NCI-H2227 (cell line): ENCODE measurements around the gene TENM4.
A peak's percentile ranks its signal among the peaks of the same experiment; 100 is the strongest.
"Not testable (repeated sequence)": the region's sequence is repeated elsewhere in the genome, so short reads cannot be mapped to it uniquely, and the experiment has no call there.

ENCODE experiments used
- DNase-seq: peaks from one replicate; lab custom pipeline; 2025; ENCODE audit not compliant: unreplicated experiment; lab: John Stamatoyannopoulos, UW

TENM4 gene

GRCh38 chr11:78830277-78830819 lies 610.5 kb downstream of the TENM4 start:
- no peak for DNase-seq

DNA sequence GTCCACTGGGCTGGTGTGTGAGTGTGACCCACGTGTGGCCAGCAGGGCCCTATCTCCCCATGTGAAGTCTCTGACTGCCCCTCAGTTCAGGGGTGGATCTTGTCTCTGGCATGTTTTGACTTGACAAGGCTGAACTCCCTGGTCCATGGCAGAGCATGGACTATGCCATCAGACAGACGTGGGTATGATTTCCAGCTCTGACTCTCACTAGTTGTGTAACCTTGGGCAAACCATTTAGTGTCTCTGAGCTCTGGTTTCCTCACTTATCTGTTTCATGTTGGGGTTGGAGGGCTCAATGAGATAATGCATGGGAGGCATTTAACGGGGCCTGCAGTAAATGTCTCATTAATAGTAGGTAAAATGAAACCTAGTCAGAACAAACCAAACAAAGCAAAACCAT lies 611.7 kb downstream of the TENM4 start:
- no peak for DNase-seq

- DNase-seq, result no peak
Measured at GRCh38 chr11:78828676-78829075, 612.2 kb downstream of the TENM4 start.

DNA sequence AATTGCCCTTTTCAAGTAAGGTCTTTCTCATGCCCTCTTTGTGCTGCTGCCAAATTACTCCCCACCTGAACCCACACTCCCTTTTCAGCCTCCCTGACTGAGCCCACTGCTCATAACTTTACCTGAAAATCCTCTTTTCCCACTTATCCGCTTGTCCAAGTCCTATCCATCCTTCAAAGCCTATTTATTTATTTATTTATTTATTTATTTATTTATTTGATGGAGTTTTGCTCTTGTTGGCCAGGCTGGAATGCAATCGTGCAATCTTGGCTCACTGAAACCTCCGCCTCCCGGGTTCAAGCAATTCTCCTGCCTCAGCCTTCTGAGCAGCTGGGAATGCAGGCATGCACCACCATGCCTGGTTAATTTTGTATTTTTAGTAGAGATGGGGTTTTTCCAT lies 613.5 kb downstream of the TENM4 start:
- DNase-seq, result not testable (repeated sequence)

GRCh38 chr11:78825591-78826020 lies 615.2 kb downstream of the TENM4 start:
- DNase-seq, result no peak

DNA sequence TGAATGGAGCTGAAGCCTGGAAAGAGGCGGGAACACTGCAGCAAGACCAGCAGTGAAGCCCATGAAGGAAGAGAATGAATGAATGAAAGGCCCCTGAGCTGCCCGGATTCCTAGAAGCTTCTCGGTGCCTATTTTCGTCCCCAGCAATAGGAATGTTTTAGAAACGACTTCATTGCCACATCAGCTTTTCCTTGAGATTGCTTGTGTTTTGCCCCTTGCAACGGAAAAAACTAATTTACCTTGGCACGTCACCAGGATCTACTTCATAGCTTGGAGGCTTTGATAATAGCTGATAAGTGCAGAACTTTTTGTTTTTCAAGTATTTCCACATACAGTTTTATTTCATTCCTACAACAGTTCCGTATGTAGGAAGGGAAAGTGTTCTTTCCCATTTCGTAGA lies 617.2 kb downstream of the TENM4 start:
- DNase-seq, result no peak

DNA sequence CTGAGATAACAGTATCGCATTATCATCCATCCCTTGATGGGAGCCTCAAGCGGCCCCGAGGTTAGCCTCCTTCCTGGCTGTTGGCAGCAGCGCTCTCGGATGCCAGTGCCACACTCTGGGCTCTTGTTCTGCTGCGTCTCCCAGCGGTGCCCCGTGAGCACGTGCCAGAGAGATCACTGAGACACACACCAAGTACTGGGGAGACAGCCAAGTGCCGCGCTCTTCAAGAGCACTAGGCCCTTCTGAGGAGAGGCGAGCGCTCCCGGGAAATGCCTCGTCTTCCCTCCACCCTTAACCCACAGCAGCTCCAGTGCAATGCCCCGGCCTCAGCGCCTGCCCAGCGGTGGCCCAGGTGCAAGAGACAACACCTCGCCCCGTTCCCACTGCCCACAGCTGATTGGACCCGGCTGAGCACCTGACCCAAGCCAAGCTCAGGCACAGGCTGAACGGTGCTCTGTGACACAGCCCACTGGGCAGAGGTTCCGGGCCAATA lies 617.9 kb downstream of the TENM4 start:
- no peak for DNase-seq

DNA sequence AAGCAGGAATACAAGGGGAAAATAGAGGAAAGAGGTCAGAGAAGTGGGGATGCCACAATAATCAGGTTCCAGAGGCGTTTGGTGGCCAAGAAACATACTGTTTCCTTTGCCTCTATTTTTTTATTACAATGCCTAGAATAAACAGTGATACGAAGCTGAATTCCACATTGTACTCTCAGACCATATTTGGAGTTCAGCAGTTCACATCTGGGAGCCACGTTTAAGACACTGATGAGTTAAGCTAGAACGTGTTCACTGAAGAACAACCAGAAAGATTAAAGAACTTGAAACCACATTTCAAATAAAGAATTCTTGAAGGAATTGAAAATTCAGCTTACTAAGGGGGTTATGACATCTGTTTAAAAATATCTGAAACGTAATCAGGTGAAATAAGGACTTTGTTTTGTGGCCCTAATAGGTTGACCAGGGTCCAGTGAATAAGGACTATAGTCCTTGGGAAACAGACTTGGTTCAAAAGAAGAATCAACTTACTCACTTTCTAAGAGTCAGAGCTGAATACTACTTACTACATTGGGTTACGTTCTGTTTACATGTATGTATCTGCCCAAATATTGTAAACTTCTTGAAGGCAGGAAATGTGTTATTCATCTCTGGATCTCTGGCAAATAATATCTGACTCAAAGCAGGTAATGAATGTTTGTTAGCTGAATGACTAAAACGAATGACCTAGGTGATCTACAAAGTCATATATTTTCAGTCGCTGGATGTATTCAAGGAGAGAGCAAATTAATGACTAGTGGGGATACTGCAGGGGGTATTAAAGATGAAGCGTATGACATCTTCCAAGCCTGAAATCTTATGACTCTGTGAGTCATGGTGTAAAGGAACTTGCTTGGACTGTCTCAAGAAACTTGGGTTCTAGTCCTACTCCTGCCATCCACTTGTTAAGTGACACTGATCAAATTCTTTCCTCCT lies 619.2 kb downstream of the TENM4 start:
- DNase-seq, result no peak

DNA sequence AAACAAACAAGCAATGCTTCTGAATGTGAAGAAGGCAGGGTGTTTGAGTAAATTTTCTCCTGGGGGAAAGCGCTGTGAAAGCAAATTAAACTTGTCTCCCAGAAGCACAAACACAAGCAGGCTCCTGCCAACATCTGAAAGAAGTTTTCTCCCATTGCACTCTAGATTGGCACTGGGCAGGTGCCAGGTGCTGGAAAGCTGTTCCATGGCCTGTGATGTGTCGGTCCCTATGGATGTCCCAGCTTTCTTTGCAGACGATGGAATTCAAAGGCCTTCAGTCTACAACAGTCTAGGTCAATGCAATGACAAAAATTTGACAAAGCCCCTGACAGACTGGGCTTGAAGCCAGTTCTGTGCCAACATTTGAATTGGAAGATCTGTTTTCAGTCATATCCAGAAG lies 620.1 kb downstream of the TENM4 start:
- DNase-seq, result no peak

DNA sequence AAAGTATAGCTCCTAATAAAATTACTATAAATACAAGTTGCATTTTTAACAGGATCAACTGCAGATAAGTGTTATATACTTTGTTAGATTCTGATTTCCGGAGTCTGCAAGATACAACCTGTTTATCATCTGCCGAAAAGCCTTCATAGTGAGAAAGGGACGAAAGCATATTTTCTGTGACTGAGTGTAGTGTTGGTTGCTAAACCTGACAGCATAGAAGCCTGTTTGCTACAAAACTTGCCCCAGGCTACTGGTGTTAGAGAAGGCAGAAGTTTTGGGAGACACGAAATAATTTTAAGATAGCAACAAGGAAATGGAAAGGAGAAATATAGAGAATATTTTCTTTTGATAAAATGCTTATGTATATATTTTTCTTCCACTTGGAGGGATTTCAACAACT lies 622.6 kb downstream of the TENM4 start:
- no peak for DNase-seq

- DNase-seq, result no peak
Measured at GRCh38 chr11:78815831-78816230, 625.0 kb downstream of the TENM4 start.

- peak; percentile 20 for DNase-seq
Measured at GRCh38 chr11:78812513-78813293, 628.1 kb downstream of the TENM4 start.

GRCh38 chr11:78810559-78811009 lies 630.2 kb downstream of the TENM4 start:
- peak; percentile 14 for DNase-seq

- DNase-seq, result no peak
Measured at GRCh38 chr11:78809931-78810541, 630.8 kb downstream of the TENM4 start.

GRCh38 chr11:78808923-78809322 lies 631.9 kb downstream of the TENM4 start:
- DNase-seq, result no peak

DNA sequence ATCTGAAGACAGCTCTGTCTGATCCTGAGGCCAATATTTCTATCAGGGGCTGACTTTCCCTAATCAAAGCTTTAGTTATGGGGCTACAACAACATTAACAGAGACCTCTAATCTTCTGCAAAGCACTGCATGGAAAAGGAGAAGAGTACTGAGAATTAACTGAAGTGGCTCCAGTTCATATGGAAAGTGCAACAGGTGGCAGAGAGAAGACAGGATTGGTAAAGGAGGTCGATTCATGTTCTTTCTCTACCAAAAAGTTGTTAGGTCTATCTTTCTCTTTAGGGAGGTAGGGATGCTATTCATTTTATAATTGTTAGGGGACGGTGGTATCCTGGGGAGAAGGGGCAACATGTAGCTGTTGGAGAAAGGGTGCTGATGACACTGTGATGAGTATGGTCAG lies 633.5 kb downstream of the TENM4 start:
- no peak for DNase-seq

DNA sequence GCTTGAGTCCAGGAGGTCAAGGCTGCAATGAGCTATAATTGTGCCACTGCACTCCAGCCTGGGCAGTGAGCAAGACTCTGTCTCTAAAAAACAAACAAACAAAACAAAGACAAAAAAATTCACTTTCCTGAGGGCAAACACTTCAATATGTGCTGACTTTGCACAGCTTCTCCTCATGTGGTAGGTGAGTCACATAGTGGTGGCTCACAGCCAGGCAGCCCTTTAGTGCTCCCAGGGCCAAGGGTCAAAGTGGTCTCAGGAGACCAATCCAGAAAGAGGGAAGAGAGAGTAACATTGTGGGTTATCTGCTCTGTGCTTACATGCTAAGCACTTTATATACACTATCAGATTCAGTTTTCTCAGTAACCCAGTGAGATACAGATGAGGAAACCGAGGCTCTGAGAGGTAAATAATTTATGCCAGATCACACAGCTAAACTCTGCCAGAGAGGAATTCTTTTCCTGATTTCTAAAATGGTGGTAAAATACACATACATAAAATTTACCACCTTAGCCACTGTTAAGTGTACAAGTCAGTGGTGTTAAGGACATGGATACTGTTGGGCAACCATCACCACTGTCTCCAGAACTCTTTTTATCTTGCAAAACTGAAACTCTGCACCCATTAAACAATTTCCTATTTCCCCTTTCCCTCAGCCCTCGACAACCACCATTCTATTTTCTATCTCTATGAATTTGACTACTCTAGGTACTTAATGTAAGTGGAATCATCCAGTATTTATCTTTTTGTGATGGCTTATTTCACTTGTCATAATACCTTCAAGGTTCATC lies 634.4 kb downstream of the TENM4 start:
- DNase-seq, result no peak

DNA sequence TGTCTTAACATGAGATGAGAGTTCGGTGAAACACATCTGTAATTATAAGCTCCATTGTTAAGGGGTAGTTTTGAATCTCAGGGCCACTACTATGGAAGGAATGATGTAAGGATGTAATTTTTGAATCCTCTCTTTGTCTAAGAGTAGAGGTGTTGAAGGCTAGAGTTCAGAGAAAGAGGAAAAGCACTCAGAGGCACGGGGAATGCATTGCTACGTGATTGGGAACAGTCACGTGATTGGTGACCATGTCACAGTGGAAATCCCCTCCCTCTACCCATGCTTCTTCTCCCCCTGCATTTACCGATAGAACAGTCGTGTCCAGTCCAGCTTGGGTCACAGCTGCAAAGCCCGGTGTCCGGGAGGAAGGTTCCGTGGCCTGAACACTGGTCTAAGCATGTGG lies 635.8 kb downstream of the TENM4 start:
- DNase-seq, result no peak

- DNase-seq, result no peak
Measured at GRCh38 chr11:78803995-78804394, 636.8 kb downstream of the TENM4 start.

GRCh38 chr11:78802058-78802761 lies 638.6 kb downstream of the TENM4 start:
- DNase-seq, result no peak
